GM18507 (cell line): ENCODE data around the gene NR2E1.

ENCODE experiments used
- DNase-seq: peaks from one replicate; pipeline ENCODE4 v3.0.0; 2011; ENCODE audit warnings: low read depth; ENCODE audit not compliant: insufficient read length; ENCODE audit errors: extremely low spot score
- FAIRE-seq: peaks from 2 replicates; lab custom pipeline; 2011; peaks lifted over from hg19 to GRCh38; lab: Jason Lieb, UNC

The NR2E1 gene

GRCh38 chr6:108145639-108146038 lies 20.2 kb upstream of the NR2E1 start:
- FAIRE-seq (no peak), DNase-seq (no peak)

- DNase-seq (no peak), FAIRE-seq (no peak)
Measured at GRCh38 chr6:108152446-108152845, 13.4 kb upstream of the NR2E1 start.

GRCh38 chr6:108156180-108156937 lies 9.5 kb upstream of the NR2E1 start:
- DNase-seq (no peak), FAIRE-seq (no peak)

- DNase-seq (no peak), FAIRE-seq (no peak)
Measured at GRCh38 chr6:108156938-108157233, 8.9 kb upstream of the NR2E1 start.

DNA sequence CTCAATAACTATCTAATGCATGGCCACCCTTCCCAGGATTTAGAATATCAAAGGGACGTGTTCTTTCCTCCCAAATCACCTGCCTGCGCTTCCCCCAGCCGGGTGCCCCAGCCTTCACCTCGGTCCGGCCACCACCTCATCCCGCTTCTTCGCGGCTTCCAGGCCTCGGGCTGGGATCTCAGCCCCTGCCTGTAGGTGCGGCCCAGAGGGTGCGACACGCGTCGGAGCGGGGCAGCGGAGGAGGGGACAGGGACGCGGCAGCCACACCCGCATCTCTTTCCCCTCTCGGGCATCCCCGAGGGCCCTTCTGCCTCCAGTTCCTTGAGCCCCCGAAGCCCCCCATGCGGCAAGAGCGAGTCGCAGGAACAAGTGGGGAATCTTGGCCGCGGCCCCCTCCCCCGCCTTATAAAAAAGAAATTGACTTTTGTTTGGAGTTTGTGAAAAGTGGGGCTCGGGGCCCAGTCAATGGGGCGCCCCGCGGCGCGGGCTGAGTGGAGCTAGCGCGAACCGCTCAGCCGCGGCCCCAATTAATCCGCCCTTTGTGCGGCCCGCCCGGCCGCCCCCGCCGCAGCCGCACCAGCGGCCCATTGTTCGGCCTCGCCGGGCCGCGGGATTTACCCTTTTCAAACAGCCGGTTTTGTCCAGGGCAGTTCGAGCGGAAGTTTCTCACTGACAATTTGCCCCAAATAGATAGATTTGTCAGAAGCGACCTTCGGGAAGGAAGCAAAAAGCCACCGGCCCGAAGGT lies 8.4 kb upstream of the NR2E1 start:
- no peak for DNase-seq
- no peak for FAIRE-seq

GRCh38 chr6:108157981-108158525 lies 7.8 kb upstream of the NR2E1 start:
- DNase-seq = no peak
- no peak for FAIRE-seq

DNA sequence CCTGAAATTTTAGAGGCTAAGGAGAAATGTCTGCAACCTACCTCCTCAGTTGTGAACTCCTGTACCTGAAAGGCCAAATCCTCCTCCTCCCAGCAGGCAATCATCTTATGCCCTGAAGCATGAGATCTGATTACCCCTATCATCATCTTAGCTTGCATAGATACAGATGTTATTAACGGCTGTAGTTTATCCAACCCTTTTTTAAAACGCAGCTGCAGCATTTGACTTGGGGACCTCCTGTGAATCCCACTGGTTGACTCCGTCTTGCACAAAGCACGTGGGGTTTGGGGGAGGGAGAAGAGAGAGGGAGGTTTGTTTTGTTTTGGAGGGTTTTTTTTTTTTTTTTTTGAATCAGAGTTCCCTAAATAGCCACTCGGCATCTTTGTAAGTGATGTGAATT lies 5.8 kb upstream of the NR2E1 start:
- DNase-seq (no peak), FAIRE-seq (no peak)

DNA sequence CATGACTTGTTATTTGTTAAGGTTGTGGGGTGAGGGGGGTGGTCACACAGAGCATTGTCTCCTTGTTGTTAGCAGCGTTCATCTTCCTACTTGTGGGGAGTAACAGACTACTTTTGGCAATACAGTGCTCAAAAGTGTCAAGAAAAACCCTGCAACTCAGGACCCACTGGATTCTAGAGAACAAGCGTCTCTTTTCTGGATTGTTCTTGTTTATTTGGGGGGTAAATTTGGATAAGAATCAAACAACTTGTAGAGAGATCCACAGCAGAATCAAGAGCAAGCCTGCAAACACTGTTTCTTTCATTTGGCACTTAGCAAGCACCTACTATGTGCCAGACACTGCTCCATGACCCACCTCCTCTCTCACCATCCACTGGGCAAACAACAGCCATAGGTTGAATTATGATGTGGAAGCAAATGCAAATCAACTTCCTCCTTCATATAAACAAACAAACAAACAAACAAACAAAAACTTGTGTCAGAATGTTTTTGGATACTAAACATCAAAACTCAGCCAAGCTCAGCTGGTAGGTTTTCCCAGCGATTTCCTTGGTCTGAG lies 4.0 kb upstream of the NR2E1 start:
- FAIRE-seq (no peak), DNase-seq (no peak)

GRCh38 chr6:108163267-108163643 lies 2.6 kb upstream of the NR2E1 start:
- DNase-seq (no peak), FAIRE-seq (no peak)

DNA sequence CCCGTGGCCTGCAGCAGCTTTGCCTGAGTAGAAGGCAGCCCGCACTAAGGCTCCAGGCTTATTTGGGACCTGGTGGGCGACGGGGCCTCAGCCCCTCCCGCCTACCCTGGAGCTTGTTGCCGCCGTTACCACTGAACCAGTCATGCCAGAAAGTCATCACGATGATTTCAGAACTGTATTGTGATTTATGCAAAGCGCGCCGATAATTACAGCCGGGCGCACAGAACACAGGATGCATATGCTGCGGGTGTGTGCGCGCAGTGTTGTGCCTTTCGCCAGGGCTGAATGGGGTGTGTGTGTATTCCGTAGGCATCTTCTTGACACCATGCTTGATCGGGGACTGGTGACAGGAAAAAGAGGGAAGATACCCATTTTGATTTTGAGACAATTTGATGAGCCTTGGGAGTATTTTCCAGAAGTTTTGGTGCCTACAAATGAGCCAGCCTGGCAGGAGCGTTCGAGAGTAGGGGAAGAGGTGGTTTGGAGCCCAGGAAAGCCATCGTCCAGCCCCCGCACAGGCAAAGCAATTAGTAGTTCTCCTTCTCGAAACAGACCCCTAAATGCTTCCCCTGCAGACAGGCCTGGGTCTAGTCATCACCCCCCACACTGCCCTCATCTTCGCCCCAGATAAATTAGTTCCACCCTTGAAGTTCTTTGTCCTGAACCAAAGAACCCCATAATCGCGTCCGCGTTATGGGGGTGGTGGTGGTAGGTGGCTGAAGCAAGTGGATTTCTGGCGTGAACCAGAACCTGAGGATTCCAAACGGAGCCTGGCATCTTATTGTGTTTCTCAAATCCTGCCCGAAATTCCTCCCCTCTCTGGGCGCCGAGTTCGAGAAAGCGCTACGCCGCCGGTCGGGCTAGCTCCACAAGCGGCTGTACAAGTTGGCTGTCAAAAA lies 1.9 kb upstream of the NR2E1 start:
- no peak for DNase-seq
- no peak for FAIRE-seq

DNA sequence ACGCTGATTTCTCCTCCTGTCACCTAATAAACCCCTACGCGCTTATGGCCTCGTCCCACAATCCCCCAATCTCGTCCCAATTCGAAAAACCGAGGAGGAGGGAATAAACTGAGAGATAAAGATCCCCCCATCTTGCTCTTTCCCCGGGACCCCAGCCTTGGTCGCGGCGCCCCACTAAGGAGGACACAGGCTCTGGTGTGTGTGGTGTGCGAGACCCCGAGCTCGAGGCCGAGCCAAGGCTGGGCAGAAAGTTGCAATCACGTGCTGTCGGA lies 1.3 kb upstream of the NR2E1 start:
- no peak for DNase-seq
- FAIRE-seq = no peak

GRCh38 chr6:108164815-108165706 lies 761 bp upstream of the NR2E1 start:
- DNase-seq (no peak), FAIRE-seq (no peak)

GRCh38 chr6:108166664-108167448 lies 1.0 kb downstream of the NR2E1 start:
- DNase-seq = no peak
- FAIRE-seq = no peak

- DNase-seq (no peak), FAIRE-seq (no peak)
Measured at GRCh38 chr6:108167449-108168089, 1.7 kb downstream of the NR2E1 start.

DNA sequence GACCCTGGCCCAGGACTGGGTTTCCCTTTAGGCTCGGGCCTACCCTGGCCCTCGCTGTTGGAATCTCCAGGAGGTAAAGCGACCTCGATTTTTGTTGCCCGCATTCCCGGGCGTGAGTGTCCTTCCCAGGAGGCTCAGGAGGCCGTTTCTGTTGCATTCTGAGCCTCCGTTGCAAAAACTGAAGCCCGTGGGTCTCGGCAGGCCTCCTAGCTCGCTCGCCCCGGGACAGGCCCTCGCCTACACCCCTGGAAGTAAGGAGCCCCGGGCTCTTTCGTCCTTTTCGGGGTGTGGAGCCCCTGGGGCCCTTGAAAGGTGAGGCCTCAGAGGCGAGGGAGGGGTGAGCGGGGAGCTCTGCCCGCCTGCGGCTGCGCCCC lies 2.3 kb downstream of the NR2E1 start:
- DNase-seq (no peak), FAIRE-seq (no peak)

- FAIRE-seq = no peak
Measured at GRCh38 chr6:108168501-108169463, 3.0 kb downstream of the NR2E1 start.

More at GRCh38 chr6:108168501-108169463, 3.0 kb downstream of the NR2E1 start:
- no peak for DNase-seq
